GM19467 (cell line): ENCODE measurements around the gene MAN2A2.
"Not testable (repeated sequence)": the region's sequence is repeated elsewhere in the genome, so short reads cannot be mapped to it uniquely, and the experiment has no call there.

ENCODE experiments used
- ATAC-seq: cut with Tn5 transposase; IDR thresholded peaks from one replicate; pipeline ENCODE4 v1.9.1; 2021; ENCODE audit warnings: mild to moderate bottlenecking, moderate library complexity; ENCODE audit not compliant: unreplicated experiment

MAN2A2 gene

DNA sequence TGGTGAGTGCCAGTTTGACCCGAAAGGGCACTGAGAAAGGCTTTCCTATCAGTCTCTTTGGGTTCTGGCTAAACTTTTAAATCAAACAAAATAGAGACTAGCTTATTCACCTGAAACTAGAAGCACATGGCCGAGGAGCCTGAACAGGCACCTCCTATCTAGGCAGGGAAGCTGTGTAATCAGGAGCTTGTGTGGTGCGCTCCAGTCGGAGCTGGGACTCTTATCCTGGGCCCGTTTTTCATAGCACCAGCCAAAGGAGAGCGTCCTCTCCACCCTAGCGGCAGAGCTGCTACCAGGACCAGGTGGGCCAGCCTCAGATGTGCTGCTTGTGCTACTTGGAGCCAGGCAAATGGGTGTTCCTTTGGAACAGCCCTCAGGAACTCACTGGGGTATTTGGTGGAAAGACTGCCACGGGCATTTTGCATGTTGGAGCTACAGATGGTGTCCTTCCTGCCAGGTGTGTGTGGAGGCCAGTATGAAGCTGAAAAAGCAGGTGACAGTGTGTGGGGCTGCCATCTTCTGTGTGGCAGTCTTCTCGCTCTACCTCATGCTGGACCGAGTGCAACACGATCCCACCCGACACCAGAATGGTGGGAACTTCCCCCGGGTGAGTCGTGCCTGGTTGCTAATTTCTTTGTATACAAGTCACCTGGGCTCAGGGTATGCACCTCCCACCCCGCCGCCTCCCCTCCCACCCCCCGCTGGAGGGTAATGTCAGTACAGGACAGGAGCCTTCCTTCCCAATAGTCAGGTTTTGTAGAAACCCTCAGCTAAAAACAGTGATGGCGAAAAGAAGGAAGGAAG, 833 bp downstream of the MAN2A2 start:
- no peak for ATAC-seq

DNA sequence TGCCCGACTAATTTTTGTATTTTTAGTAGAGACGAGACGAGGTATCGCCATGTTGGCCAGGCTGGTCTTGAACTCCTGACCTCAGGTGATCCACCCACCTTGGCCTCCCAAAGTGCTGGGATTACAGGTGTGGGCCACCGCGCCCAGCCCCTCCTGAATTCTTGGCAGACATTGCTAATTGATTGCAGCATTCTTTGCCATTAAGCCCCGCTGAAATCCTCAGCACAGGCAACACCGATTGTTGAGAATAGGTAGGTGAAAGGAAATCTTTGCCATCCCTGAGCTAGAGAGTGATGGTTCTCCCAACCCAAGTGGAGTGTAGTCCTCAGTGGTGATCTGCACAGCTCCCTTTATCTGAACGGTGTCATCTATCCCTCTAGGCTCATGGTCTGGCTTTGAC, 1.6 kb downstream of the MAN2A2 start:
- no peak for ATAC-seq

DNA sequence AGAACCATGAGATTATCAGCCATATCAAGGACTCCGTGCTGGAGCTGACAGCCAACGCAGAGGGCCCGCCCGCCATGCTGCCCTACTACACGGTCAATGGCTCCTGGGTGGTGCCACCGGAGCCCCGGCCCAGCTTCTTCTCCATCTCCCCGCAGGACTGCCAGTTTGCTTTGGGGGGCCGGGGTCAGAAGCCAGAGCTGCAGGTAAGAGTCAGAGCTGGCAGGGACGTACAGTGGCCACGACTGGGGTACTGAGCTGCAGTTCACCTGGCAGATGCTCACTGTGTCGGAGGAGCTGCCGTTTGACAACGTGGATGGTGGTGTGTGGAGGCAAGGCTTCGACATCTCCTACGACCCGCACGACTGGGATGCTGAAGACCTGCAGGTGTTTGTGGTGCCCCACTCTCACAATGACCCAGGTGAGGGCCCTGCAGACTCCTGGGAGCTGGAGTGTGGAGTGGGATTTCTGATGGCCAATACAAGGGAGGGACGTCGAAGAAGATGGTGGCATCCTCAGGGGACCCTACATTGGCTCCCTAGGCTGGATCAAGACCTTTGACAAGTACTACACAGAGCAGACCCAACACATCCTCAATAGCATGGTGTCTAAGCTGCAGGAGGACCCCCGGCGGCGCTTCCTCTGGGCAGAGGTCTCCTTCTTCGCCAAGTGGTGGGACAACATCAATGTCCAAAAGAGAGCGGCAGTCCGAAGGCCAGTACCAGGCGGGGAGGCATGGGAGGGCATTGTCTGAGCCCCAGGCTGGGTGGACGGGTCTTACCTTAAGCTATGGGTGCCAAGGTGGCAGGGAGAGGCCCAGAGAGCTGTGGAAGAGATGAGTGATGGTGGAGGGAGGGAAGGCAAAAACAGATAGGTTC, 2.4 kb downstream of the MAN2A2 start:
- ATAC-seq = no peak

DNA sequence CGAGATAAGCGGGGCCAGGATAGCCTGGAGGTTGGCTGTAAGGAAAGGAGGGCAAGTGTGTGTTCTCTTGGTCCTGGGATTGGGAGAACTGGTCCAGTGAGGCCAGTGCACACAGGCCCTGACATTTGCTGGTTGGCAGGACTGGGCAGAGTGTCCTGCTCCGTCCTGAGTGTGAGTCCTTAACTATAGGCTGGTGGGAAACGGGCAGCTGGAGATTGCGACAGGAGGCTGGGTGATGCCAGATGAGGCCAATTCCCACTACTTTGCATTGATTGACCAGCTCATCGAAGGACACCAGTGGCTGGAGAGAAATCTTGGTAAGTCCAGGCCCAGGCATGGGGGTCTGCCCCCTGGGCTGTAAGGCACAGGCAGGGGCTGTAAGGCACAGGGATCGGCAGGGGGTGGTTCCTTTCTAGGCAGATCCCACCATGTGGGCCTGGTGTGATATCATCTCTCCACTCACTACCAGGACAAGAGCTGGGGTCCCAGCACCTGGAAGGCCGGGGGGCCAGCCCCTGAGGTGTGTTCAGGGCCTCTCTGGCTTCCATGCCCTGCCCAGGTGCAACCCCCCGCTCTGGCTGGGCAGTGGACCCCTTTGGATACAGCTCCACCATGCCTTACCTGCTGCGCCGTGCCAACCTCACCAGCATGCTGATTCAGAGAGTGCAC, 3.2 kb downstream of the MAN2A2 start:
- ATAC-seq = no peak

DNA sequence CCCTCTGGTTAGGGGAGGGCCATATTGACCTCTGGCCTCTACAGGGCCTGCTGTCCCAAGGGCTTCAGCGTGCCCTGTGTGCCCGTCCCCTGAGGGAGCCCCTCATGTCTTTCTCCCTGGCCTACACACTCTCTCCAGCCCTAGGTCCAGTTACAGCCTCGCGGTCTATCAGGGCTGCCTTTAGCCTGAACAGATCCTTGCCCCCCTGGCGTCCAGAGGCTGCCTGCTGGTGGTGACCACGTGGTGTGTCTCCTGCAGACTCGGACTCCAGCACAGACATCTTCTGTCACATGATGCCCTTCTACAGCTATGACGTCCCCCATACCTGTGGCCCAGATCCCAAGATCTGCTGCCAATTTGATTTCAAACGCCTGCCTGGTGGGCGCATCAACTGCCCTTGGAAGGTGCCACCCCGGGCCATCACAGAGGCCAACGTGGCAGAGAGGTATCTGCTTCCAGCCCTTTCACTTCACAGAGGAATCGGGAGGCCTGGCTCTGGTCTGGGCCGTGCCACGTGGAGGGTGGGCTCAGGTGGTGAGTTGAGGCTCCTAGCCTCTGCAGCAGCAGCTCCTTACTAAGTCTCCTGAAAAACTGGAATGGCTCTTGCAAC, 4.1 kb downstream of the MAN2A2 start:
- ATAC-seq = no peak

DNA sequence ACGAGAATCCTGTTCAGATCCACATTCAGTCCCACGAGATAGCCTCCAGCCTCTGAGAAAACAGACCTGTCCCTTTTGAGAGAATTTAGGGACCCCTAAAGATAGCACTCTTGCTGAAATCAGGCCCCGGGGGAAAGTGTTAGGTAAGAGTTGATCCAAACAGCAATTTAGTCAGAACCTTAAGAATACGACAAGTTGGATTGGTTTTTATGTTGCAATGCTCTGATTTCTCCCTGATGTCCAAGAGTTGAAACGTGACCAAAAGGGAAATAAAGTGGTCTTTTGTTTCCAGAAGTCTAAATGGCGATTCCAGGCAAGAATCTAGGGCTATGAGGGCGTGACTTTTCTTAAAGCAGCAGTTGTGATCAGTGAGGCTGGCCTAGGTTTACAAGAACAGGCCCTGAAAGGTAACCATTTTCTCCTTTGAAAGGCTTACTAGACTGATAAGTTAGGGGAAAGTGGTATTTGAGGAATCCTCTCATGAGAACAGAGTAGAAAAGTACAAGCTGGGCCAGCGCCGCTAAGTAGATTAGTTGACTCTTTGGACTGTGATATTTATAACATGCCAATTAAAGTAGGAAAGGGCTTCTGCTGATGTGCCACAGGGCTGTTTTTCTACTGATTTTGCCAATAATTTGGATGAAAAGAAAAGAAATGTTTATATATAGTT, 4.9 kb downstream of the MAN2A2 start:
- no peak for ATAC-seq

DNA sequence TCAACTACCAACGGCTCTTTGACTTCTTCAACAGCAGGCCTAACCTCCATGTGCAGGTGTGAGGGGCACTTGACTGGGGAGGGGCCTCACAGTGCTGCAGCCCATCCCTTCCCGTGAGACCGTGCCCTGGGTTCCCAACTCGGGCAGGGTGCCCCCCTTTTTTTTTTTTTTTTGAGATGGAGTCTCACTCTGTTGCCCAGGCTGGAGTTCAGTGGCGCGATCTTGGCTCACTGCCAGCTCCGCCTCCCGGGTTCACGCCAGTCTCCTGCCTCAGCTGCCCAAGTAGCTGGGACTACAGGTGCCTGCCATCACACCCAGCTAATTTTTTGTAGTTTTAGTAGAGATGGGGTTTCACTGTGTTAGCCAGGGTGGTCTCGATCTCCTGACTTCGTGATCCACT, 6.3 kb downstream of the MAN2A2 start:
- ATAC-seq = not testable (repeated sequence)

DNA sequence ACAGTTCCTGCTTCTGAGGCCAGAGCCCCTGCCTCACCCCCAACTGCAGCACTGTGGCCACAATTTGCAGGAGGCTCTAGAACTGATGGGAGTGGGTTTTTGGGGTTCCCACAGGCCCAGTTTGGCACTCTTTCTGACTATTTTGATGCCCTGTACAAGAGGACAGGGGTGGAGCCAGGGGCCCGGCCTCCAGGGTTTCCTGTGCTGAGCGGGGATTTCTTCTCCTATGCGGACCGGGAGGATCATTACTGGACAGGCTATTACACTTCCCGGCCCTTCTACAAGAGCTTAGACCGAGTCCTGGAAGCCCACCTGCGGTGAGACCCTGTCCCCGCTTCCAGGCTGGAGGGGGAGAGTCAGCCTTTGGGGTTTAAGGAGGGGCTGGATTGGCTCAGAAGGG, 6.9 kb downstream of the MAN2A2 start:
- no peak for ATAC-seq

DNA sequence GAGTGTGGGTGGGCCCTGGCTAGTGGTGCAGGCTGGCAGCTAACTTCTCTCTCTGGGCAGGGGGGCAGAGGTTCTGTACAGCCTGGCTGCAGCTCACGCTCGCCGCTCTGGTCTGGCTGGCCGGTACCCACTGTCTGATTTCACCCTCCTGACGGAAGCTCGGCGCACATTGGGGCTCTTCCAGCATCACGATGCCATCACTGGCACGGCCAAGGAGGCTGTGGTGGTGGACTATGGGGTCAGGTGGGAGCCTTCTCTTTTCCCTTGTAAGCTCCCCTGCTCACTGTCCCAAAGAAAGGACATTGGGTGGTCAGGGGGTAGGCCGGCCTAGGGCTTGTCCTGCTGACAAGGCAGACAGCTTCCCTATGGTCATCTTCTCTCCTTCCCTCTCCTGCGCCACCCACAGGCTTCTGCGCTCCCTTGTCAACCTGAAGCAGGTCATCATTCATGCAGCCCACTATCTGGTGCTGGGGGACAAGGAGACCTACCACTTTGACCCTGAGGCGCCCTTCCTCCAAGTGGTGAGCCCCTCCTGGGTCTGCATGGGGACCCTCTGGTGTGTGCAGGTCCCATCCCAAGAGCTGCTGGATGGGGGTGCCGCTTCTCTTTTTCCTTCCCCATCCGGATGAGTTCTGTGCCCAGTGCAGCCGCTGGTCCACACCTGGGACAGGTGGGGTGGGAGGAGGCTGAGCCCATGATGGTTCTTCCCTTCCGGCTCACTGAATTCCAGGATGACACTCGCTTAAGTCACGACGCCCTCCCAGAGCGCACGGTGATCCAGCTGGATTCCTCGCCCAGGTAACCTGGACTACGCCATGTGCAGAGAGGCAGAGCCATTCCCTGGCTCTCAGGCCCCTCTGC, 7.6 kb downstream of the MAN2A2 start:
- ATAC-seq = no peak

DNA sequence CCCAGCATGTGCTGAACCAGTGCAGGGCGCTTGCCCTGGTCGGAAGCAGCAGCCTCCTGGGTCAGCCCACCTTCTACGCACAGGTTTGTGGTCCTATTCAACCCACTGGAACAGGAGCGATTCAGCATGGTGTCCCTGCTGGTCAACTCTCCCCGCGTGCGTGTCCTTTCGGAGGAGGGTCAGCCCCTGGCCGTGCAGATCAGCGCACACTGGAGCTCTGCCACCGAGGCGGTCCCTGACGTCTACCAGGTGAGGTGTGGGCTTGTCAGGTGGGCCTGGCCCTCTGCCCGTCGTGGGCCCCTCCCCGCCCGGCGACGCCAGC, 8.2 kb downstream of the MAN2A2 start:
- no peak for ATAC-seq

DNA sequence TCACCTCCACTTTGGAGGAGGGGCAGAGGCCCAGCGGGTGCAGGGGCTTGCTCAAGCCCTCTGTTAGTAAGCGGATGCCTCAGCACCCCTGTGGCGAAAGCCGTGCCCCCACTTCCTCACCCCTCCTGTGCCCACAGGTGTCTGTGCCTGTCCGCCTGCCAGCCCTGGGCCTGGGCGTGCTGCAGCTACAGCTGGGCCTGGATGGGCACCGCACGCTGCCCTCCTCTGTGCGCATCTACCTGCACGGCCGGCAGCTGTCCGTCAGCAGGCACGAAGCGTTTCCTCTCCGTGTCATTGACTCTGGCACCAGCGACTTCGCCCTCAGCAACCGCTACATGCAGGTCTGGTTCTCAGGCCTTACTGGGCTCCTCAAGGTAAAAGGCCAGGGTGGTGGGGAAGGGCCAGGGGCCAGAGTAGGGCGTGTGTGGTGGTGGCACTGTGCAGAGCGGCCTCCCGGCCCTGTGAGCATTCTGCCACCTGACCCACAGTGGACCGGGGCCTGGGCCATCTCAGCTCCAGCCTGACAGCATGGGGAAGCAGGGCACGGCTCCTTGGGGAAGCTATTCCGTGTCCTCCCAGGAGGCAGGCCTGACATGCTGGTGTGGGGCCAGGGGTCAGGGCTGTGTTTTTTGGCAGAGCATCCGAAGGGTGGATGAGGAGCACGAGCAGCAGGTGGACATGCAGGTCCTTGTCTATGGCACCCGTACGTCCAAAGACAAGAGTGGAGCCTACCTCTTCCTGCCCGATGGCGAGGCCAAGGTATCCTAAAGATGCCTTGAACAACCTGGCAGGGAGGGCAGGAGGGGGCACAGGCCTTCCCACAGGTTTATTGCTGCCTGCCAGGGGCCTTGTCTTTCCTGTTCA, 9.0 kb downstream of the MAN2A2 start:
- no peak for ATAC-seq

DNA sequence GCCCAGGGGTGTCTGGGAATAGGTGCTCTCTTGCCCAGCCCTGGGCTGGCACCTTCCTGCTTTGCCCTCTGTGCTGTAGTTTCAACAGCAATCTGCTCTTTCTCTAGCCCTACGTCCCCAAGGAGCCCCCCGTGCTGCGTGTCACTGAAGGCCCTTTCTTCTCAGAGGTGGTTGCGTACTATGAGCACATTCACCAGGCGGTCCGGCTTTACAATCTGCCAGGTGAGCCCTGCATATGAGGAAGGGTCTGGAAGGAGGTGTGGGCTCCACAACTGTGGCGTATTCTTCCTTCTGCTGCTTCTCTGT, 9.6 kb downstream of the MAN2A2 start:
- no peak for ATAC-seq

DNA sequence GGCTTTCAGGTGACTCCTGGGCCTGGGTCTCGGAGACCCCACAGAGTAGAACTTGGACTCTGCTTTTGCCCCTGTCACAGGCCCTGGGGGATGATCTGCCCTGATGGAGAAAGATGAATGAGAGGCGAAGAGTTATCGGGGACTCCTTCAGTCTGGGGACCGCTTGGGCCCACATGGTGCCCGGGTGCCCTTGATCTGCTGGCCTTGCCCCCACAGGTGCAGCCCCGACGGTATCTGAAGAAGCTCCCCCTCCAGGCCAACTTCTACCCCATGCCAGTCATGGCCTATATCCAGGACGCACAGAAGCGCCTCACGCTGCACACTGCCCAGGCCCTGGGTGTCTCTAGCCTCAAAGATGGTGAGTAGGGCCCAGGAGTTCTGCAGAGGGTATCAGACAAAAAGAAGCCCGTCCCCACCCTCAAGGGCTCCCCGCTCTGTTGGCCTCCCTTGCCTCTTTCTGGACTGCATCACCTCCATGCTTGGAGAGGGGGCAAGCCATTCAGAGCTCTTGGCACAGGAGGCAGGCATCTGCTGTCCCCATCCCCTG, 10.4 kb downstream of the MAN2A2 start:
- ATAC-seq = no peak

DNA sequence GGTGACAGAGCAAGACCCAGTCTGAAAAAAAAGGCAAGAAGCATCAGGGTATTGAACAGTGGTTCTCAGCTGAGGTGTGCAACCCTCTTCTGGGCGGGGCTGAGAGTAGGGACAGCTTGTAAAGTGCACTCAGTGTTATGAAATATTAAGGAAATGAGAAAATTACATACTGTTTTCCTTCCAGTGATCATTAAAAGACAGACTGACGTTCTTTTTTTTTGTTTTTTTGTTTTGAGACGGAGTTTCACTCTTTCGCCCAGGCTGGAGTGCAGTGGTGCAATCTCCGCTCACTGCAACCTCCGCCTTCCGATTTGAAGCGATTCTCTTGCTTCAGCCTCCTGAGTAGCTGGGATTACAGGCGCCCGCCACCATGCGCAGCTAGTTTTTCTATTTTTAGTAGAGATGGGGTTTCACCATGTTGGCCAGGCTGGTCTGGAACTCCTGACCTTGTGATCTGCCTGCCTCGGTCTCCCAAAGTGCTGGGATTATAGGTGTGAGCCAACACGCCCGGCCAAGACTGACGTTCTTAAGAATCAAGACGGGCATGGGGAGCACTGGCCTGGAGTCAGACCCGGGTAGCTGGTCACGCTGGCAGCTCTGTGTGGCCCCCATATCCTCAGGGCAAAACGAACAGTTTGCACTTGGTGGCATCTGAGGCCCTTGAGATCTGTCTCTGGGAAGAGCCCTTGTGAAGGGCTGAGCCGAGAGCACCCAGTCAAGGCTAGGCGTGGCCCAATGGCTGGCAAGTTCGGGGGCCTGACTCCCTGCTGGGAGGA, 11.4 kb downstream of the MAN2A2 start:
- no peak for ATAC-seq

DNA sequence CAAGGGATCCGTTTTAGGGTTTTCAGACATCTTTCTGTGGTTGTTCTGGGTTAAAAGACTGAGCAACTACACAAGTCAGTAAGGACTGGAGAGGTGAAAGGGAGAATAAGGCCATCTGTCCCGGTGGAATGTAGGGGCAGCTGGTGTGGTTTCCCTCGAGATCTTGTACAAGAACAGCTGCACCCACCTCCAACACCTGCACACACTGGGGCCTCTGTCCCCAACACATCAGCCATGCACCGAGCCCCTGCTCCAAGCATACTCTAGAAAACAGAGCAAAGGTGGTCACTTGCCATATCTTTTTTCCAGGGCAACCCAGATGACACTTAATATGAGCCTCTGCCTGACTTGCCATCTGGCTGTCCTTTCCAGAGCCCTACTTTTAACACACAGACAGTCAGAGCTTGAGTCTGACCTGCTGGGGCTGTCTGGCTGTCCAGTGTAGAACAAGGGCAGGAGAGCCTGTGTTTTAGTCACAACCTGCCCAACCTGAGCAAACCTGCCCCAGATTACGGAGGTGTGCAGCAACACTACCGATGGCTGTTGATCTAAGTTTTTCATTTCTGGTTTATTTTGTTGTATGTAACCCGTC, 12.2 kb downstream of the MAN2A2 start:
- no peak for ATAC-seq

DNA sequence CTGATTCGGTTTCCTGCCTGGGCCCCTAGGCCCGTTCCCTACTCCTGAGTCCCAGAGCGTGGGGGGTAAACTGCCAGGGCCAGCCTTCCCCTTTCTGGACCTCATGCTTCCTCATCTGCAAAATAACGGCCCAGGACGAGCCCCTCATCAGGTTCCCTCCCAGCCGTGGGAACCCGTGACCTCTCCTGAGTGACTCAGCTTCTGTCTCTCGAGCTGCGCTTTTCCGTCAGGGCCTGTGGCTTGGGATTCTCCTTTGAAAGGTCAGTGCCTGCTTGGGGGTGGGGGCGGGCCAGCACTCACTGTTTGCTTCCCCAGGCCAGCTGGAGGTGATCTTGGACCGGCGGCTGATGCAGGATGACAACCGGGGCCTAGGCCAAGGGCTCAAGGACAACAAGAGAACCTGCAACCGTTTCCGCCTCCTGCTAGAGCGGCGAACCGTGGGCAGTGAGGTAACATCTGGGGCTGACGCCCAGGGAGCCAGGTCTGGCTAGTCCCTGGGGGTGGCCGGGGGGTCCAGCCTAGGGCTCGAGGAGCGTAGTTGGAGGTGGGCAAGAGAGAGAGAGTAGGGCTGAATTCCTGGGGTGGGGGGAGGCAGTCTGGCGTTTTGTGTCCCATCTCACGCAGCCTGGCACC, 12.8 kb downstream of the MAN2A2 start:
- no peak for ATAC-seq

DNA sequence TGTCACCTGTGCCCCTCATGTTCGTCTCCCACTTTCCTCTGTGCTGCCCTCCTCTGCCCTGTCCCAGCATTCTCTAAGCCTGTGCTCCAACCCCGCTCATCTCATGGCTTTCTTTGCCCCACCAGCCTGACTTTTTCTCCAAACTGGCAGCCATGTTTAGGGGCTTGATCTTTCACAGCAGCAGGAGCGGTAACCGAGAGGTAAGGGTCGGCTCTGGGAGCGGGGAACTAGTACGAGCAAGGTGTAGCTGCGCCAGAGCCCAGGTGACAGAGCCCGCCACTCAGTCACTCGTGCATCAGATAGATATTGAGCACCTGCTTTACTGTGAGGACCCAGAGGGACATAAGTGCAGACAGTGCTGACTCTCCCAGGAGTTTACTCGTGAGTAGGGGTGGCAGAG, 13.4 kb downstream of the MAN2A2 start:
- ATAC-seq = no peak
